ENCODE data around the gene TRMT1. TPM values are rescaled to one million over a fixed set of nuclear protein-coding genes. Genes with fewer than 3 reads are reported as not detected.

The TRMT1 gene
- total and polyA plus RNA-seq, 2 of the 8 experiments (the other 6 are each of a cell fraction or from before 2014, with no cell fraction given) = 77.4 to 99.3 TPM

DNA sequence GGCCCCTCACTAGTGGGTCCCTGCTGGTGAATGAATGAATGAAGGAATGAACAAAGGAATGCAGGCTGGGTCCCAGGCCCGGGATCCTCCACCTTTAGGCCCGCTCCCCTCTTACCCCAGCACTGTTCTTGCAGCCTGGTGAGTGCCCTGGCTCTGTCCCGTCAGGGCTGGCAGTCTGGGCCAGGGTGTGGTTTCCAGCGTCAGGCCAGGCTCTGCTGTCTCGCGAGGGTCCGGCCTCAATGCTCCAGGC, 14.2 kb downstream of the TRMT1 start:
- peak overlapping the region; percentile 48 for H3K18ac ChIP-seq (ENCODE audit: extremely low read depth, low read length)
- H2AFZ ChIP-seq (ENCODE audit: low read length) = no peak overlapping the region; the same call in 1 of the 2 replicates
- H3K4ac ChIP-seq (replicated peaks; ENCODE audit: insufficient read length, low read depth, low read length) = no peak overlapping the region
- FAIRE-seq (no peak), DNase-seq (ENCODE audit: low read depth in 1 of 2, low spot score in 2 of 2) (no peak)
- H2BK120ac ChIP-seq (replicated peaks; ENCODE audit: low read depth, low read length) = no peak overlapping the region
- 0 out of 2 replicates have a peak overlapping the region, but pooled peaks have one; percentile 24 for H2BK5ac ChIP-seq (ENCODE audit: low read depth, low read length)
- ChIA-PET CTCF (ENCODE audit: partially characterized antibody) (interaction anchor here (1.5 to 5.0 kb wide), 4 partner anchors 18 to 125 kb away, joined by 3 to 47 read pairs (median 6); no protein-coding TSS in a partner anchor), POLR2A (ENCODE audit: partially characterized antibody) (interaction anchor here (1.0 to 11.6 kb wide), 3 partner anchors 9 to 50 kb away, joined by 3 to 141 read pairs (median 14); partner anchors contain the start of genes NACC1 and TRMT1)
- H4K8ac ChIP-seq (ENCODE audit: extremely low read depth, insufficient read depth, low read length) = no peak overlapping the region; the same call in 1 of the 2 replicates
- H3K79me1 ChIP-seq (ENCODE audit: low read depth, low read length) = no peaks in the 10 kb centered on the region
- peaks cover 6% of the 10 kb centered on the region; the same call in 1 of the 2 replicates for H3K23me2 ChIP-seq (ENCODE audit: low read depth, low read length)
- peaks cover 0 to 16% of the 10 kb centered on the region in 2 experiments for H4K20me1 ChIP-seq (replicated peaks in 1 of 2; ENCODE audit: control insufficient read depth in 1 of 2, insufficient read depth in 2 of 2, low read length in 2 of 2)
- H3K4me1 ChIP-seq (replicated peaks in 1 of 4; ENCODE audit: control insufficient read depth in 3 of 4, insufficient read depth in 4 of 4, low read length in 3 of 4) = peaks cover 0 to 26% (median 9%) of the 10 kb centered on the region in 4 experiments; a peak in 5 of 7 replicates
- TF ChIP-seq CHD2 (IDR thresholded peaks at IDR 0.05; ENCODE audit: low read length) (peak; percentile 77; the same call in 1 of the 2 replicates), KDM5A (IDR thresholded peaks at IDR 0.05; ENCODE audit: low read length) (no peak), SUZ12 (IDR thresholded peaks at IDR 0.05; ENCODE audit: low read length) (peak; percentile 23; the same call in 1 of the 2 replicates), EP300 (IDR thresholded peaks at IDR 0.05; ENCODE audit: borderline replicate concordance in 1 of 2, low read depth in 2 of 2, low read length in 2 of 2) (no peak), TEAD4 (IDR thresholded peaks at IDR 0.05; ENCODE audit: low read depth, low read length) (no peak), HDAC2 (IDR thresholded peaks at IDR 0.05; ENCODE audit: borderline replicate concordance in 1 of 2, low read depth in 2 of 2, low read length in 2 of 2) (no peak), BCL11A (IDR thresholded peaks at IDR 0.05; ENCODE audit: low read depth in 2 of 2, low read length in 2 of 2) (no peak)
- no peak overlapping the region for H3K23ac ChIP-seq (ENCODE audit: insufficient read length)
- no peak overlapping the region for H2BK20ac ChIP-seq (ENCODE audit: low read length)
- H3K27me3 ChIP-seq (replicated peaks in 1 of 4; ENCODE audit: control insufficient read depth in 3 of 4, extremely low read depth in 1 of 4, insufficient read depth in 3 of 4, low read length in 3 of 4) = peaks cover 31 to 54% (median 48%) of the 10 kb centered on the region in 4 experiments
- peak overlapping the region; percentile 68; the same call in 1 of the 2 replicates for H2BK12ac ChIP-seq (ENCODE audit: low read depth, low read length)
- WGBS, 2 experiments (ENCODE audit: extremely low coverage in 1 of 2, insufficient coverage in 1 of 2, insufficient read length in 1 of 2, insufficient replicate concordance in 2 of 2, low coverage in 1 of 2, low lambda C conversion rate in 2 of 2, missing lambda C conversion rate in 1 of 2) = 23% methylated on average over 7 of the region's 7 CpGs; no CpG with 5 or more reads in 1 of the 2 experiments
- H2BK15ac ChIP-seq (ENCODE audit: low read length) = 0 out of 2 replicates have a peak overlapping the region, but pooled peaks have one; percentile 72
- no peak overlapping the region for H4K5ac ChIP-seq (ENCODE audit: insufficient read length, low read depth, low read length)
- peak overlapping the region; percentile 5 to 55 (median 28); a peak in 7 of 8 replicates for H3K4me3 ChIP-seq (ENCODE audit: extremely low read depth in 1 of 4, insufficient read depth in 2 of 4, low read depth in 3 of 4, low read length in 4 of 4)
- H3K36me3 ChIP-seq (ENCODE audit: control insufficient read depth in 2 of 4, insufficient read depth in 4 of 4, low read length in 3 of 4) = peaks cover 0 to 3% (median 2%) of the 10 kb centered on the region in 4 experiments; a peak in 2 of 8 replicates
- H2AK5ac ChIP-seq (ENCODE audit: low read depth, low read length) = no peak overlapping the region; the same call in 1 of the 2 replicates
- no peak overlapping the region for H3K27ac ChIP-seq (ENCODE audit: low read depth, low read length)
- H3K9me3 ChIP-seq (ENCODE audit: insufficient read depth in 2 of 2, low read depth in 1 of 2, low read length in 1 of 2) = no peaks in the 10 kb centered on the region
- peak overlapping the region; percentile 65 for H4K91ac ChIP-seq (replicated peaks; ENCODE audit: insufficient read length, low read length)
- H3K4me2 ChIP-seq (ENCODE audit: insufficient read depth in 1 of 2, low read depth in 2 of 2, low read length in 2 of 2) = peak overlapping the region; percentile 42 to 63; a peak in 3 of 4 replicates
- H3K56ac ChIP-seq (replicated peaks; ENCODE audit: insufficient read length, low read depth, low read length) = no peak overlapping the region
- no peaks in the 10 kb centered on the region for H3K79me2 ChIP-seq (ENCODE audit: control insufficient read depth in 1 of 2, insufficient read depth in 2 of 2, low read length in 2 of 2)
- no peak overlapping the region for H3K14ac ChIP-seq (ENCODE audit: insufficient read length)
- H3K9ac ChIP-seq (replicated peaks in 1 of 4; ENCODE audit: extremely low read depth in 1 of 4, low read depth in 3 of 4, low read length in 3 of 4) = no peak overlapping the region; a peak in 1 of 7 replicates

All from H1 (cell line).